ENCODE data around the gene FASN.
"Not testable (repeated sequence)": the region's sequence is repeated elsewhere in the genome, so short reads cannot be mapped to it uniquely, and the experiment has no call there.

Gene FASN

GRCh38 chr17:82043507-82043906 is 54.5 kb downstream of the FASN start:
- no peak for DNase-seq (ENCODE audit: low read depth in 2 of 2)

- DNase-seq (ENCODE audit: low read depth in 2 of 2), result no peak
Observed at GRCh38 chr17:82042649-82043048, 55.4 kb downstream of the FASN start.

- no peak for DNase-seq (ENCODE audit: low read depth in 2 of 2)
Observed at GRCh38 chr17:82041144-82041814, 56.8 kb downstream of the FASN start.

- no peak for DNase-seq (ENCODE audit: low read depth in 2 of 2)
Observed at GRCh38 chr17:82039695-82040299, 58.2 kb downstream of the FASN start.

- not testable (repeated sequence) for DNase-seq (ENCODE audit: low read depth in 2 of 2)
Observed at GRCh38 chr17:82038796-82039409, 59.1 kb downstream of the FASN start.

GRCh38 chr17:82037889-82038195 is 60.2 kb downstream of the FASN start:
- no peak for DNase-seq (ENCODE audit: low read depth in 2 of 2)

- DNase-seq (ENCODE audit: low read depth in 2 of 2), result peak; percentile 87 to 91
Observed at GRCh38 chr17:82037092-82037888, 60.7 kb downstream of the FASN start, which contains the start of gene DCXR. Gene DCXR (minus strand): TSS chr17:82037697. CDS start chr17:82037682, 15 bp downstream.

GRCh38 chr17:82036634-82037091 is 61.4 kb downstream of the FASN start:
- no peak for DNase-seq (ENCODE audit: low read depth in 2 of 2)

GRCh38 chr17:82035956-82036633 is 61.9 kb downstream of the FASN start:
- DNase-seq (ENCODE audit: low read depth in 2 of 2), result no peak

GRCh38 chr17:82035488-82035887 is 62.5 kb downstream of the FASN start:
- no peak for DNase-seq (ENCODE audit: low read depth in 2 of 2)

- no peak for DNase-seq (ENCODE audit: low read depth in 2 of 2)
Observed at GRCh38 chr17:82034371-82035011, 63.5 kb downstream of the FASN start.

GRCh38 chr17:82033359-82034085 is 64.5 kb downstream of the FASN start:
- no peak for DNase-seq (ENCODE audit: low read depth in 2 of 2)

GRCh38 chr17:82031885-82032627 is 66.0 kb downstream of the FASN start:
- no peak for DNase-seq (ENCODE audit: low read depth in 2 of 2)

- DNase-seq (ENCODE audit: low read depth in 2 of 2), result no peak
Observed at GRCh38 chr17:82031303-82031884, 66.6 kb downstream of the FASN start, which contains the start of gene RAC3. Gene RAC3 (plus strand): TSS chr17:82031678. CDS start chr17:82031762, 84 bp downstream.

GRCh38 chr17:82030470-82031302 is 67.3 kb downstream of the FASN start:
- DNase-seq (ENCODE audit: low read depth in 2 of 2), result peak; percentile 62 to 67

- DNase-seq (ENCODE audit: low read depth in 2 of 2), result no peak
Observed at GRCh38 chr17:82029990-82030469, 68.0 kb downstream of the FASN start.

- DNase-seq (ENCODE audit: low read depth in 2 of 2), result no peak
Observed at GRCh38 chr17:82029391-82029790, 68.6 kb downstream of the FASN start.

GRCh38 chr17:82028966-82029365 is 69.1 kb downstream of the FASN start:
- no peak for DNase-seq (ENCODE audit: low read depth in 2 of 2)

Data from stimulated activated CD8-positive, alpha-beta memory T cell treated with anti-CD3 and anti-CD28 coated beads, Interleukin-2, amount 100 ng/mL, for 1 hour (primary cell).